GM12878 (cell line): ENCODE data around the gene GRK5. TPM values are rescaled to one million over a fixed set of nuclear protein-coding genes. Genes with fewer than 3 reads are reported as not detected.

Source experiments
- ATAC-seq: fragments of 200-7000 bp; cut with Tn5 transposase; 3 replicates; pipeline ENCODE4 v1.9.1; 2020; ENCODE audit warnings: mild to moderate bottlenecking, moderate library complexity
- BruUV-seq: library from RNA; stranded (reverse); fragments of 400-500 nt; replicated peaks from 2 replicates; lab custom pipeline; 2021; lab: Mats Ljungman, UMichigan
- CTCF ChIA-PET: fragments of 300-600 bp; sonication (Branson Sonifier 250); formaldehyde crosslinking; extraction: SDS; loops from one replicate; lab custom pipeline; 2021; ENCODE audit warnings: inconsistent platforms; lab: Yijun Ruan, JAX
- POLR2A ChIA-PET: fragments of 350-600 bp; formaldehyde crosslinking; extraction: SDS; loops from one replicate; lab custom pipeline; 2021; ENCODE audit warnings: inconsistent platforms; lab: Charles Lee
- RAD21 ChIA-PET: fragments of 300-600 bp; sonication (Branson Sonifier 250); formaldehyde crosslinking; loops from one replicate; lab custom pipeline; 2023; ENCODE audit warnings: antibody characterized with exemption; ENCODE audit not compliant: unreplicated experiment; lab: Charles Lee
- SMC1A ChIA-PET: fragments of 300-600 bp; sonication (Branson Sonifier 250); formaldehyde crosslinking; loops from one replicate; lab custom pipeline; 2023; ENCODE audit not compliant: unreplicated experiment, uncharacterized antibody; lab: Charles Lee
- DNase-seq: peaks from one replicate; pipeline ENCODE4 v3.0.0-alpha.2; 2011; ENCODE audit warnings: low read depth, low spot score
- FAIRE-seq: peaks from 3 replicates; lab custom pipeline; 2011; peaks lifted over from hg19 to GRCh38; lab: Jason Lieb, UNC
- H2AFZ ChIP-seq: 2 replicates; pipeline ENCODE4 v1.6.0; 2011; ENCODE audit warnings: low read depth, low read length, control low read depth; ENCODE audit not compliant: control insufficient read depth
- H3K27ac ChIP-seq: 2 replicates; pipeline ENCODE4 v1.5.1; 2011; ENCODE audit warnings: control low read depth; ENCODE audit not compliant: control insufficient read depth, insufficient read depth
- H3K27me3 ChIP-seq, 2 experiments: replicated peaks in 1 of 2; 2 replicates each; pipeline versions ENCODE4 v1.6.0 to v1.6.1; 2011; ENCODE audit warnings: low read length in 1 of 2; ENCODE audit not compliant: control insufficient read depth in 2 of 2, insufficient read depth in 2 of 2
- H3K36me3 ChIP-seq, 2 experiments: 2 replicates each; pipeline ENCODE4 v1.5.1; 2011; ENCODE audit warnings: low read length in 1 of 2; ENCODE audit not compliant: control insufficient read depth in 2 of 2, insufficient read depth in 2 of 2
- H3K4me1 ChIP-seq: 2 replicates; pipeline ENCODE4 v1.6.1; 2011; ENCODE audit warnings: mild to moderate bottlenecking, low read length, moderate library complexity, mixed read lengths; ENCODE audit not compliant: control insufficient read depth, insufficient read depth
- H3K4me2 ChIP-seq: 2 replicates; pipeline ENCODE4 v1.6.0; 2011; ENCODE audit warnings: control low read depth; ENCODE audit not compliant: control insufficient read depth, insufficient read depth
- H3K4me3 ChIP-seq: fragments of 200-600 bp; sonication (generic); 2 replicates; pipeline ENCODE4 v1.5.1; 2016
- H3K79me2 ChIP-seq: 2 replicates; pipeline ENCODE4 v1.6.0; 2011; ENCODE audit warnings: low read length; ENCODE audit not compliant: control insufficient read depth, insufficient read depth
- H3K9ac ChIP-seq: 2 replicates; pipeline ENCODE4 v1.8.0; 2011; ENCODE audit warnings: low read length, control low read depth, mixed read lengths; ENCODE audit not compliant: control insufficient read depth, insufficient read depth
- H3K9me3 ChIP-seq: replicated peaks from 3 replicates; pipeline ENCODE4 v1.5.1; 2011; ENCODE audit warnings: mild to moderate bottlenecking, low read length; ENCODE audit not compliant: control insufficient read depth, insufficient read depth
- H4K20me1 ChIP-seq: 2 replicates; pipeline ENCODE4 v1.6.0; 2011; ENCODE audit not compliant: control insufficient read depth, insufficient read depth
- ATF3 ChIP-seq: IDR thresholded peaks from 2 replicates; pipeline ENCODE4 v1.6.1; 2011; ENCODE audit warnings: low read depth, mild to moderate bottlenecking, low read length, moderate library complexity, borderline replicate concordance; ENCODE audit errors: extremely low read depth
- ATF7 ChIP-seq: fragments of 450-650 bp; IDR thresholded peaks from 2 replicates; pipeline ENCODE4 v1.6.1; 2016; ENCODE audit warnings: low read depth, mild to moderate bottlenecking
- E2F8 ChIP-seq: fragments of 450-650 bp; IDR thresholded peaks from 2 replicates; pipeline ENCODE4 v1.6.1; 2018; ENCODE audit warnings: mild to moderate bottlenecking, low read depth, moderate library complexity; ENCODE audit not compliant: partially characterized antibody
- FOS ChIP-seq: IDR thresholded peaks from 3 replicates; pipeline ENCODE4 v1.6.1; 2011; ENCODE audit warnings: borderline replicate concordance; ENCODE audit not compliant: insufficient read length; ENCODE audit errors: extremely low read depth
- GABPA ChIP-seq: IDR thresholded peaks from 2 replicates; pipeline ENCODE4 v1.6.1; 2014; ENCODE audit warnings: antibody characterized with exemption, low read depth, mild to moderate bottlenecking, inconsistent platforms
- HSF1 ChIP-seq: fragments of 150-350 bp; IDR thresholded peaks from 2 replicates; pipeline ENCODE4 v1.6.1; 2014; ENCODE audit warnings: mild to moderate bottlenecking, low read depth, low read length
- IRF5 ChIP-seq: fragments of 450-650 bp; IDR thresholded peaks from 2 replicates; pipeline ENCODE4 v1.6.1; 2017; ENCODE audit warnings: borderline replicate concordance
- KDM1A ChIP-seq: fragments of 200-600 bp; sonication (generic); IDR thresholded peaks from 2 replicates; pipeline ENCODE4 v1.6.1; 2016; ENCODE audit warnings: borderline replicate concordance
- MXI1 ChIP-seq: fragments of 150-350 bp; IDR thresholded peaks from 2 replicates; pipeline ENCODE4 v1.6.1; 2011; ENCODE audit warnings: low read depth, mild to moderate bottlenecking, inconsistent platforms, low read length, improper control_type of control experiment
- MYB ChIP-seq: fragments of 150-350 bp; IDR thresholded peaks from 2 replicates; pipeline ENCODE4 v1.6.1; 2014; ENCODE audit warnings: mild to moderate bottlenecking, low read depth, low read length, borderline replicate concordance
- NBN ChIP-seq: fragments of 450-650 bp; IDR thresholded peaks from 2 replicates; pipeline ENCODE4 v1.6.1; 2016
- NFYA ChIP-seq: IDR thresholded peaks from 2 replicates; pipeline ENCODE4 v1.6.1; 2011; ENCODE audit warnings: low read depth, mild to moderate bottlenecking, low read length, improper control_type of control experiment, borderline replicate concordance
- NFYB ChIP-seq: IDR thresholded peaks from 2 replicates; pipeline ENCODE4 v1.6.1; 2011; ENCODE audit warnings: low read depth, mild to moderate bottlenecking, low read length, improper control_type of control experiment, moderate library complexity; ENCODE audit not compliant: insufficient read depth
- NR2F1 ChIP-seq: fragments of 450-650 bp; conservative IDR thresholded peaks from 2 replicates; pipeline ENCODE4 v1.6.1; 2017; ENCODE audit warnings: mild to moderate bottlenecking
- RAD21 ChIP-seq: IDR thresholded peaks from 2 replicates; pipeline ENCODE4 v1.6.1; 2011; ENCODE audit warnings: mild to moderate bottlenecking, low read depth, low read length, moderate library complexity; ENCODE audit not compliant: insufficient read depth
- STAT1 ChIP-seq: fragments of 450-650 bp; conservative IDR thresholded peaks from 2 replicates; pipeline ENCODE4 v1.6.1; 2014; ENCODE audit warnings: antibody characterized with exemption, mild to moderate bottlenecking
- TCF7 ChIP-seq: IDR thresholded peaks from 2 replicates; pipeline ENCODE4 v1.6.1; 2014; ENCODE audit warnings: antibody characterized with exemption, borderline replicate concordance
- YBX1 ChIP-seq: fragments of 450-650 bp; IDR thresholded peaks from 2 replicates; pipeline ENCODE4 v1.6.1; 2016; ENCODE audit warnings: antibody characterized with exemption
- ZSCAN29 ChIP-seq: fragments of 450-650 bp; IDR thresholded peaks from 2 replicates; pipeline ENCODE4 v1.6.1; 2017; ENCODE audit warnings: mild to moderate bottlenecking, moderate library complexity
- WGBS: methylation state at CpG from one replicate; pipeline ENCODE4 v1.1.6; 2016; ENCODE audit warnings: low lambda C conversion rate; ENCODE audit not compliant: insufficient replicate concordance, insufficient coverage; ENCODE audit errors: missing lambda C conversion rate; 5-methylcytosine and 5-hydroxymethylcytosine counted together
- in situ Hi-C: fragments of 300-500 bp; cut with MboI; formaldehyde crosslinking; loops from 9 replicates; pipeline ENCODE4 v1.14.3; 2018; ENCODE audit warnings: mixed read lengths
- intact Hi-C: fragments of 100-400 bp; cut with micrococcal nuclease; formaldehyde crosslinking; loops from one replicate; pipeline ENCODE4 v1.14.2; 2022; ENCODE audit not compliant: unreplicated experiment
- polyA plus RNA-seq, 11 experiments: library from polyadenylated mRNA; depleted of rRNA in 4 of 11; unstranded in 6 of 11; stranded (reverse) in 5 of 11; fragments of >200 nt; fragmentation: Nextera tagmentation in 4 of 11; fragmentation: Illumina TruSeq in 1 of 11; extraction: Ambion mirVana in 4 of 11; extraction: Trizol in 1 of 11; gene quantifications; 1 replicate in 1 of 11; 2 replicates in 10 of 11; pipeline versions ENCODE4 v1.2.1 to v1.2.3, GENCODE V29; 2011 to 2016; ENCODE audit warnings: inconsistent platforms in 2 of 11, missing spikeins in 2 of 11, low read depth in 1 of 11
- total RNA-seq, 4 experiments: library from RNA; depleted of rRNA in 3 of 4; stranded (reverse); fragments of >200 nt in 3 of 4; fragmentation: Illumina TruSeq in 1 of 4; extraction: Trizol in 1 of 4; gene quantifications; 2 replicates each; pipeline versions ENCODE4 v1.2.1 to v1.2.3, GENCODE V29; 2013 to 2021

Gene GRK5
- total and polyA plus RNA-seq, 10 of the 15 experiments (the other 5 are each of a cell fraction or from before 2014, with no cell fraction given) = 0.11 to 22.1 (median 10.0) TPM

GRCh38 chr10:119304541-119304940, 97.2 kb downstream of the GRK5 start:
- TF ChIP-seq YBX1 (no peak), IRF5 (no peak), KDM1A (no peak), ATF3 (no peak), NFYB (no peak), NR2F1 (no peak), STAT1 (no peak), HSF1 (no peak), MXI1 (no peak), ATF7 (no peak), GABPA (no peak), ZSCAN29 (no peak), TCF7 (no peak), RAD21 (no peak), E2F8 (no peak), NFYA (no peak), MYB (no peak), NBN (no peak), FOS (no peak)
- TF ChIP-seq, all 136 proteins: peak for 0
- no peaks in the 10 kb centered on the region for H3K27me3 ChIP-seq
- peak overlapping the region; percentile 68 for H3K4me2 ChIP-seq
- no peak for ATAC-seq
- no peak overlapping the region for H3K4me3 ChIP-seq
- POLR2A ChIA-PET = interaction anchor here (0.7 kb wide), 1 partner anchor 17 kb away, joined by 6 read pairs; no protein-coding TSS in a partner anchor
- intact Hi-C loops = loop anchor here (10.0 kb wide), 1 partner anchor 230 kb away; no protein-coding TSS in a partner anchor
- peaks cover 38% of the 10 kb centered on the region for H3K79me2 ChIP-seq
- WGBS = 51% methylated on average over 8 of the region's 8 CpGs
- SMC1A ChIA-PET = interaction anchor here (1.0 to 3.7 kb wide), 5 partner anchors 21 to 114 kb away, joined by 3 to 28 read pairs (median 3); partner anchors contain the start of gene GRK5
- no peaks in the 10 kb centered on the region for H3K36me3 ChIP-seq
- H2AFZ ChIP-seq = no peak overlapping the region; the same call in 1 of the 2 replicates
- no peak for DNase-seq
- H3K9me3 ChIP-seq = no peaks in the 10 kb centered on the region
- no TSS peak for BruUV-seq
- no peak for FAIRE-seq
- H3K27ac ChIP-seq = peak overlapping the region; percentile 92
- H3K4me1 ChIP-seq = peaks cover 65% of the 10 kb centered on the region
- H3K9ac ChIP-seq = peak overlapping the region; percentile 78; the same call in 1 of the 2 replicates
- RAD21 ChIA-PET = interaction anchor here (6.5 to 7.0 kb wide), 2 partner anchors 94 to 98 kb away, joined by 33 to 46 read pairs; partner anchors contain the start of gene GRK5
- in situ Hi-C loops = no loop called here
- no peaks in the 10 kb centered on the region for H4K20me1 ChIP-seq
- CTCF ChIA-PET = interaction anchor here (1.3 to 5.5 kb wide), 3 partner anchors 19 to 97 kb away, joined by 5 to 43 read pairs (median 7); partner anchors contain the start of gene GRK5
